Glomerular visceral epithelial cell (primary cell): ENCODE data around the gene TRIM46.
"Not testable (repeated sequence)": the region's sequence is repeated elsewhere in the genome, so short reads cannot be mapped to it uniquely, and the experiment has no call there.

Source experiments
- DNase-seq: peaks from one replicate; pipeline ENCODE4 v3.0.0-alpha.2; 2016; ENCODE audit errors: extremely low spot score

The TRIM46 gene

DNA sequence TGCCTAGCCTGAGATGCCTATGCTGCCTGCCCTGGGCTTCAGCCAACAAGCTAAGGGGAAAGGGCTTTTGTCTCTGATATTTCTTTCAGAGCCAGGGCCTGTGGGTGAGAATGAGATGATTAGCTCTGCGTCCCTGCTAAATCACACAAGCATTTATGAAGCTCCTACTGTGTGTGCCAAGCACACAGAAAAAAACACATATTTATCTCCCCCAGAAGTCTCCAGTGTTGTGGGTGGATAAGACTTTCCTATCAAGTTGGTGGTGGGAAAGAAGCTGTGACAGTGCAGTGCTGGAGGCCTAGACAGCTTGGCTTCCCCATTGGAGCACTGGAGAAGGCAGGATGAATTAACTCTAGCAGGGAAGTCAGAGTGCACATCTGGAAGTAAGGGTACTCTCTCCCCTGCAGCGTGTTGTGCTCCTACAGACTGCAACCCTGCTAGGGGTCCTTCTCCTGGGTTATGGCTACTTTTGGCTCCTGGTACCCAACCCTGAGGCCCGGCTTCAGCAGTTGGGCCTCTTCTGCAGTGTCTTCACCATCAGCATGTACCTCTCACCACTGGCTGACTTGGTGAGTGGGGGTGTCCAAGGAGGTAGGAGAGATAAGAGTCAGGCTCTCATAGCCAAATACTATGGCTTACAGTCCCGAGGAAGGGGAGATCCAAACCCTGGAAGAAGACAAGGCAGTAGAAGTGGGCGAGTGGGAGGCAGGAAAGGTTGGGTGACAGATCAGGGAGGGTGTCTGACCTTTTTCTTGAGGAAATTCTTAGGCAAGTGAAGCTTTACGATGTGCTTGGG is 36.3 kb upstream of the TRIM46 start:
- DNase-seq, result no peak

- peak; percentile 79 for DNase-seq
These were observed 33.6 kb upstream of the TRIM46 start, which contains the start of gene DPM3 for GRCh38 chr1:155139895-155140629. Gene DPM3 (minus strand): TSS chr1:155140531. CDS start chr1:155140240, 291 bp downstream.

GRCh38 chr1:155140630-155140953 is 33.1 kb upstream of the TRIM46 start:
- no peak for DNase-seq

- no peak for DNase-seq
These were observed 31.9 kb upstream of the TRIM46 start for GRCh38 chr1:155141749-155142148.

GRCh38 chr1:155145491-155145890 is 28.2 kb upstream of the TRIM46 start:
- no peak for DNase-seq

- not testable (repeated sequence) for DNase-seq
These were observed 17.5 kb upstream of the TRIM46 start for GRCh38 chr1:155155996-155156643.

- DNase-seq, result no peak
These were observed 14.7 kb upstream of the TRIM46 start for GRCh38 chr1:155158991-155159390.

GRCh38 chr1:155160128-155160527 is 13.5 kb upstream of the TRIM46 start:
- DNase-seq, result no peak

DNA sequence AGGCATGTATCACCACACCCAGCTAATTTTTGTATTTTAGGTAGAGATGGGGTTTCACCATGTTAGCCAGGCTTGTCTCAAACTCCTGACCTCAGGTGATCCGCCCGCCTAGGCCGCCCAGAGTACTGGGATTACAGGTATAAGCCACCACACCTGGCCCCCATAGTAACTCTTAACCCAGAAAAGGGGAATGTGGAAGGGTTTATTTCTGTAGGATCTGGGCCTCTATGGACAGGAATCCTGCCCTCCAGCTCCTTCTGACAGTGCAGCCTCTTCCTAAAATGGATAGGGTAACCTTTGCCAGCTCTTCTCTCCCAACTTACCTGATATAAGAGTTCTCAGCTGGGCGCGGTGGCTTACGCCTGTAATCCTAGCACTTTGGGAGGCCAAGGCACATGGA is 11.0 kb upstream of the TRIM46 start:
- DNase-seq, result not testable (repeated sequence)

GRCh38 chr1:155163785-155164184 is 9.9 kb upstream of the TRIM46 start:
- DNase-seq, result not testable (repeated sequence)

DNA sequence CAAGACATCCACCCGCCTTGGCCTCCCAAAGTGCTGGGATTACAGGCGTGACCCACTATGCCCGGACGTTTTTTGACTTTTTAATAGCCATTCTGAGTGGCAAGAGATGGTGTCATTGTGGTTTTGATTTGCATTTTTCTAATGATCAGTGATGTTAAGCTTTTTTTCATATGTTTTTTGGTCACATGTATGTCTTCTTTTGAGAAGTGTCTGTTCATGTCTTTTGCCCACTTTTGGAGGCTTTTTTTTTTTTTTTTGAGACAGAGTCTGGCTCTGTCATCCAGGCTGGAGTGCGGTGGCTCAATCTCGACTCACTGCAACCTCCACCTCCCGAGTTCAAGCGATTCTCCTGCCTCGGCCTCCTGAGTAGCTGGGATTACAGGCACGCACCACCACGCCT is 9.0 kb upstream of the TRIM46 start:
- DNase-seq, result not testable (repeated sequence)

DNA sequence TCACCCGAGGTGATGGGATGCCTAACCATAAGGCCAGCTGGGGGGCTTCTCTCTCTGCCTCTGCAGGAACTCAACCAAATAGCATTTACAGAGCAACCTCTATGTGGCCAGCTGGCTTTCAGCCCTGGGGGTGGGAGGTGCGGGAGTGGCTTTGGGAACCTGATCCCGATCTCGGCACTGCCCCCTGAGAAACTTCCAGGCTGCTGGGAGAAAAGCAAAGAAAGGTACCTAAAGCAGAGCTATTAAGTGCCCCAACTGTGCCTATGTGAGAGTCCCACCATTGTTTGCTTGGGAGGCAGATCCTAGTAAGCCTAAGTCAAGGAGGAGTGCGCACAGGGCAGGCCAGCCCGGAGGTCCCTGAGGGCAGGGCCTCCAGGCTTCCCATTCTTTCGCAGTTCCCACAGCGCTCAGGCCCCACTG is 7.6 kb upstream of the TRIM46 start:
- DNase-seq, result no peak

GRCh38 chr1:155166471-155167165 is 7.0 kb upstream of the TRIM46 start:
- DNase-seq, result no peak

DNA sequence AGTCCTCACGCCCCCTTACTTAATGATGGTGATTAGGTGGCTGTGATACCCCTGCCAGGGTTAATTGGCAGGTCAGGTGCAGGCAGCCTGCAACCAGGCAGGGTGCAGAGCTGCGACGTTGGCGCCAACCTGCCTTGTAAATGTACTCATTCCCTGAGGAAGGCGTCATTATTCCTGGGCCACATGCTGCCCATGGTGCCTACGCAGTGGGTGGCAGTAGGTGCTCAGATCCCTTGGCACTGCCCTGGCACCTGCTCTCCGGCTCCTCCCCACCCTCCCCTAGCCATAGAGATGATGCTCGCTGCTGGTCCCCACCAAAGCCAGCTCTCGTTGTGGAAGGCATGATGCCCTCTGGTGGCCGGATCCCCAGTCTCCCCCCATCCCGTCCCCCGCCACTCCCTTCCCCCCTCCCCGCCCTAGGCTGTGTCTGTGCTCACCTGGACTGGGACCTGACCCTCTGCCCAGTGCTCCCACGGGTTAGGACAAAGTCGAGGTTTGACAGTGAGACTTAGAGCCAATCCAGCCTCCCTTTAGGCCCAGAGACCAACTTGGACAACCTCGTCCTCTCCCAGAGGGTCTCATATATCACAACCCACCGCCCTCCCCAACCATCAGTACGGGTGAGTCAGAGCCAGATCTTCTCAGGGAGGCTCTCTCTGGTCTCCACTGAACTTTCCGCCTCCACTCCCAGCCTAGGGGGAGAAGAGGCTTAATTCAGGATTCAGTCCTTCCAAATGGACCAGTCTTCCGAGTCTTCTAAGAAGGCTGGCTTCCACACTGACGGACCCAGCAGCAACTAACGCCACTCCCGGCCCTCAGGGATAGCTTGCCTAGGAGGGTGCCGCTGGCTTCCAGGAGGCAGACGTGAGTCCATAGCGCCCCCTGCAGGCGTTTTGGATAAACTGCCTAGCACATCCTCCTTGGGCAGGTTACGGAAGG is 6.2 kb upstream of the TRIM46 start:
- peak; percentile 85 for DNase-seq

GRCh38 chr1:155168105-155168445 is 5.6 kb upstream of the TRIM46 start:
- DNase-seq, result not testable (repeated sequence)

DNA sequence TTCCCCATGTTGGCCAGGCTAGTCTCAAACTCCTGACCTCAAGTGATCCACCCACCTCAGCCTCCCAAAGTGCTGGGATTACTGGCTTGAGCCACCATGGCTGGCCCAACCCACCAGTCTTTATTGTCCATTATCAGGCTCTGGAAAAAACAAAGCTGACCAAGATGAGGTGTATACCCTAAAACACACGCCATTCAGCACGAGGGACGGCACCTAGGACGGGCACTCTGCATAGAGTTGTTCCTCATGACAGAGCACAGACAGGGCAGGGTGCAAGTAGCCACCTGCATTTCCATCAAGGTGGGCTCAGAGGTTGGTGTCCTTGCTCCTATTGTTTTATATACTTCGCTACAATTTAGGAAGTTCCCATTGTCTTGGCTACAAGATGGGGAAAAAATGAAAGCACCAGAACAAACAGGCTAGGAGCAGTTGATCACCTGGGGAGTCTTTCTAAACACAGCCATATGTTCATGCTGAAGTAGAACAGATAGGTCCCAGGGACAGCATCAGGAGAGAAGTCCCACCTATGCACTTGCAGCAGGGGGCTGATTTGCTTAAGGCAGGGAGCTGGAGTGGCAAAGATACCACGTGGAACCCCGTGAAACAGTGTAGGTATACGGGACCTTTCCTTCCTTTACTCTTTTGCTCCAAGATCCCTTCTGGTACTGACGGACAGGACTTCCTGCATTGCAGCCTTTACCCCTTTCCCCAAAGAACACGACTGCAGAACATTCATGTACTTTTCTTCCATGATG is 5.0 kb upstream of the TRIM46 start:
- no peak for DNase-seq

- DNase-seq, result no peak
These were observed 4.1 kb upstream of the TRIM46 start for GRCh38 chr1:155169541-155169940.

GRCh38 chr1:155170101-155170785 is 3.4 kb upstream of the TRIM46 start:
- DNase-seq, result no peak

DNA sequence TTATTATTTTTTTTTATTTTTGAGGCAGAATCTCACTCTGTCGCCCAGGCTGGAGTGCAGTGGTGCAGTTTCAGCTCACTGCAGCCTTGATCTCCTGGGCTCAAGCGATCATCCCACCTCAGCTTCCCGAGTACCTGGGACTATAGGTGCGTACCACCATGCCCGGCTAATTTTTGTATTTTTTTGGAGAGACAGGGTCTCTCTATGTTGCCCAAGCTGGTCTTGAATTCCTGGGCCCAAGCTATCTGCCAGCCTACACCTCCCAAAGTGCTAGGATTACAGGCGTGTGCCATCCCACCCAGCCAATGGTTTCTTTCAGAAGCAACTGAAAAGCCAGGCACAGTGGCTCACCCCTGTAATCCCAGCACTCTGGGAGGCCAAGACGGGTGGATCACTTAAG is 2.8 kb upstream of the TRIM46 start:
- DNase-seq, result no peak
